Liver (tissue), 9 donors: ENCODE measurements around the gene TCF12. TPM values are rescaled to one million over a fixed set of nuclear protein-coding genes. Genes with fewer than 3 reads are reported as not detected.

Experiments
- DNase-seq: peaks from one replicate; pipeline ENCODE4 v3.0.0-alpha.2; 2017; ENCODE audit warnings: low spot score
- H3K27ac ChIP-seq, 2 donors: one replicate each; pipeline ENCODE4 v1.7.0; 2013; ENCODE audit warnings: inconsistent platforms in 2 of 2, low read length in 2 of 2, control low read depth in 1 of 2, low read depth in 1 of 2, mild to moderate bottlenecking in 1 of 2
- H3K27me3 ChIP-seq, 4 donors: one replicate each; pipeline versions ENCODE4 v1.6.1 to v1.7.0; 2013; ENCODE audit warnings: low read length in 3 of 4, inconsistent platforms in 1 of 4, mild to moderate bottlenecking in 1 of 4, moderate library complexity in 1 of 4; ENCODE audit not compliant: control insufficient read depth in 4 of 4, insufficient read depth in 4 of 4
- H3K36me3 ChIP-seq, 4 donors: one replicate each; pipeline versions ENCODE4 v1.6.1 to v1.7.0; 2013; ENCODE audit warnings: low read length in 3 of 4, mild to moderate bottlenecking in 3 of 4, low read depth in 1 of 4, moderate library complexity in 1 of 4; ENCODE audit not compliant: control insufficient read depth in 4 of 4, insufficient read depth in 3 of 4
- H3K4me1 ChIP-seq, 4 donors: one replicate each; pipeline versions ENCODE4 v1.6.1 to v1.7.0; 2013; ENCODE audit warnings: low read length in 3 of 4, mild to moderate bottlenecking in 3 of 4, moderate library complexity in 1 of 4; ENCODE audit not compliant: control insufficient read depth in 4 of 4, insufficient read depth in 4 of 4
- H3K4me3 ChIP-seq, 3 donors: one replicate each; pipeline versions ENCODE4 v1.6.1 to v1.7.0; 2013; ENCODE audit warnings: low read length in 3 of 3, control low read depth in 1 of 3, low read depth in 1 of 3, mild to moderate bottlenecking in 1 of 3
- H3K9ac ChIP-seq, 2 donors: one replicate each; pipeline ENCODE4 v1.7.0; 2013; ENCODE audit warnings: low read length in 2 of 2, mild to moderate bottlenecking in 2 of 2, moderate library complexity in 2 of 2, control low read depth in 1 of 2, low read depth in 1 of 2
- H3K9me3 ChIP-seq, 4 donors: one replicate each; pipeline versions ENCODE4 v1.6.1 to v1.7.0; 2013; ENCODE audit warnings: low read length in 3 of 4; ENCODE audit not compliant: control insufficient read depth in 4 of 4
- EGR1 ChIP-seq, 2 donors: IDR thresholded peaks; 2 replicates each; pipeline ENCODE4 v1.6.1; 2016 to 2018; ENCODE audit warnings: antibody characterized with exemption in 2 of 2, low read depth in 2 of 2
- FOXA1 ChIP-seq: IDR thresholded peaks from 2 replicates; pipeline ENCODE4 v1.6.1; 2016; ENCODE audit warnings: antibody characterized with exemption
- FOXA2 ChIP-seq: IDR thresholded peaks from 2 replicates; pipeline ENCODE4 v1.6.1; 2016; ENCODE audit warnings: antibody characterized with exemption
- GABPA ChIP-seq, 2 donors: IDR thresholded peaks in 1 of 2; conservative IDR thresholded peaks in 1 of 2; 2 replicates each; pipeline ENCODE4 v1.6.1; 2016; ENCODE audit warnings: antibody characterized with exemption in 2 of 2, mild to moderate bottlenecking in 1 of 2, moderate library complexity in 1 of 2
- HNF4A ChIP-seq, 2 donors: conservative IDR thresholded peaks; 2 replicates each; pipeline ENCODE4 v1.6.1; 2016; ENCODE audit warnings: antibody characterized with exemption in 2 of 2, mild to moderate bottlenecking in 2 of 2
- HNF4G ChIP-seq: IDR thresholded peaks from 2 replicates; pipeline ENCODE4 v1.6.1; 2016; ENCODE audit warnings: antibody characterized with exemption
- JUND ChIP-seq, 2 donors: IDR thresholded peaks; 2 replicates each; pipeline ENCODE4 v1.6.1; 2016; ENCODE audit warnings: antibody characterized with exemption in 2 of 2
- NR2F2 ChIP-seq: IDR thresholded peaks from 2 replicates; pipeline ENCODE4 v1.6.1; 2016; ENCODE audit warnings: antibody characterized with exemption
- RAD21 ChIP-seq, 2 donors: IDR thresholded peaks; 2 replicates each; pipeline ENCODE4 v1.6.1; 2016; ENCODE audit warnings: antibody characterized with exemption in 2 of 2, mild to moderate bottlenecking in 2 of 2
- RXRA ChIP-seq, 2 donors: IDR thresholded peaks; 2 replicates each; pipeline ENCODE4 v1.6.1; 2017 to 2018; ENCODE audit warnings: antibody characterized with exemption in 2 of 2, mild to moderate bottlenecking in 1 of 2
- SP1 ChIP-seq: IDR thresholded peaks from 2 replicates; pipeline ENCODE4 v1.6.1; 2018; ENCODE audit warnings: antibody characterized with exemption, mild to moderate bottlenecking
- TAF1 ChIP-seq: conservative IDR thresholded peaks from 2 replicates; pipeline ENCODE4 v1.6.1; 2016; ENCODE audit warnings: antibody characterized with exemption, mild to moderate bottlenecking
- YY1 ChIP-seq: IDR thresholded peaks from 2 replicates; pipeline ENCODE4 v1.6.1; 2016; ENCODE audit warnings: antibody characterized with exemption, mild to moderate bottlenecking
- WGBS: extraction: QIAGEN DNeasy Blood & Tissue Kit; methylation state at CpG from one replicate; pipeline ENCODE4 v1.1.7; 2013; 5-methylcytosine and 5-hydroxymethylcytosine counted together
- polyA plus RNA-seq, 2 donors: library from polyadenylated mRNA; stranded (reverse) in 1 of 2; unstranded in 1 of 2; fragments of 200-250 nt in 1 of 2; fragments of >200 nt in 1 of 2; fragmentation: Nextera tagmentation in 1 of 2; extraction: Ambion mirVana in 1 of 2; gene quantifications; one replicate each; pipeline versions ENCODE4 v1.2.1 to v1.2.3, GENCODE V29; 2013 to 2015
- total RNA-seq, 2 donors: library from RNA; depleted of rRNA; stranded (reverse); fragments of >200 nt; gene quantifications; one replicate each; pipeline ENCODE4 v1.2.3, GENCODE V29; 2014
- TF ChIP-seq, protein P1 (sequence below): IDR thresholded peaks from 2 replicates; pipeline ENCODE4 v1.6.1; 2016; ENCODE audit warnings: antibody characterized with exemption
- TF ChIP-seq, protein P2 (sequence below): IDR thresholded peaks from 2 replicates; pipeline ENCODE4 v1.6.1; 2016; ENCODE audit warnings: antibody characterized with exemption, mild to moderate bottlenecking
- TF ChIP-seq, protein P3 (sequence below): fragments of 150-350 bp; IDR thresholded peaks from 2 replicates; pipeline ENCODE4 v1.5.1; 2017; ENCODE audit warnings: improper control_type of control experiment, low read depth, low read length; ENCODE audit not compliant: missing input control
- TF ChIP-seq, protein P4 (sequence below): IDR thresholded peaks from 2 replicates; pipeline ENCODE4 v1.6.1; 2016; ENCODE audit warnings: antibody characterized with exemption
- TF ChIP-seq, protein P5 (sequence below): IDR thresholded peaks from 2 replicates; pipeline ENCODE4 v1.6.1; 2016; ENCODE audit warnings: antibody characterized with exemption
- donor health status: healthy.
- donor health status: healthy.
- donor health status: healthy.
- donor health status: healthy.
- donor health status: healthy.

The TCF12 gene
- total and polyA plus RNA-seq, 4 donors, result 8.7 to 38.3 (median 22.3) TPM

DNA sequence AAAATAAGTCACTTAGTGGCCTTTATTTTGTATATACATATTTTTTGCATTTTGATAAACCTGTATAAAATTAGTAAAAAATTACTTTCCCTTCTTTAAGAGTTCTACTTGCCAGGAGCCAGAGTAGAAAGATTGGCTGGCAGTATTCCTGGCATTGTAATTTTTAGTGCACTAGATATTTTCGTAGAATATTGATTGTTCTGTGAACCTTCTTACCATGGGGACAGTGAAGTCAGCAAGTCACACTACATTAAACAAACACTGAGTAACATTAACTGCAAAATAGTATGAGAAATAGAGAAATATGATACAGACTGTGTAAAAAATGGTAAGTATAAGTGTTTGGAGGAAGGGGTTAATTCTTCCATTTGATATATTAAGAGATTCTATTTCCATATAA is 26.0 kb downstream of the TCF12 start:
- Histone ChIP-seq H3K4me1 (peaks cover 0 to 19% (median 5%) of the 10 kb centered on the region in 4 donors), H3K36me3 (no peaks in the 10 kb centered on the region), H3K27ac (no peak overlapping the region), H3K27me3 (no peaks in the 10 kb centered on the region), H3K4me3 (no peak overlapping the region), H3K9me3 (no peaks in the 10 kb centered on the region), H3K9ac (no peak overlapping the region)
- no peak for DNase-seq
- no peak for TF ChIP-seq RXRA (IDR thresholded peaks at IDR 0.05)
- no peak for TF ChIP-seq YY1
- TF ChIP-seq HNF4A (conservative IDR thresholded peaks at IDR 0.05), result no peak
- TF ChIP-seq, protein P1, sequence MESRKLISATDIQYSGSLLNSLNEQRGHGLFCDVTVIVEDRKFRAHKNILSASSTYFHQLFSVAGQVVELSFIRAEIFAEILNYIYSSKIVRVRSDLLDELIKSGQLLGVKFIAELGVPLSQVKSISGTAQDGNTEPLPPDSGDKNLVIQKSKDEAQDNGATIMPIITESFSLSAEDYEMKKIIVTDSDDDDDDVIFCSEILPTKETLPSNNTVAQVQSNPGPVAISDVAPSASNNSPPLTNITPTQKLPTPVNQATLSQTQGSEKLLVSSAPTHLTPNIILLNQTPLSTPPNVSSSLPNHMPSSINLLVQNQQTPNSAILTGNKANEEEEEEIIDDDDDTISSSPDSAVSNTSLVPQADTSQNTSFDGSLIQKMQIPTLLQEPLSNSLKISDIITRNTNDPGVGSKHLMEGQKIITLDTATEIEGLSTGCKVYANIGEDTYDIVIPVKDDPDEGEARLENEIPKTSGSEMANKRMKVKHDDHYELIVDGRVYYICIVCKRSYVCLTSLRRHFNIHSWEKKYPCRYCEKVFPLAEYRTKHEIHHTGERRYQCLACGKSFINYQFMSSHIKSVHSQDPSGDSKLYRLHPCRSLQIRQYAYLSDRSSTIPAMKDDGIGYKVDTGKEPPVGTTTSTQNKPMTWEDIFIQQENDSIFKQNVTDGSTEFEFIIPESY, result no peak
- TF ChIP-seq NR2F2, result no peak
- TF ChIP-seq, protein P2, sequence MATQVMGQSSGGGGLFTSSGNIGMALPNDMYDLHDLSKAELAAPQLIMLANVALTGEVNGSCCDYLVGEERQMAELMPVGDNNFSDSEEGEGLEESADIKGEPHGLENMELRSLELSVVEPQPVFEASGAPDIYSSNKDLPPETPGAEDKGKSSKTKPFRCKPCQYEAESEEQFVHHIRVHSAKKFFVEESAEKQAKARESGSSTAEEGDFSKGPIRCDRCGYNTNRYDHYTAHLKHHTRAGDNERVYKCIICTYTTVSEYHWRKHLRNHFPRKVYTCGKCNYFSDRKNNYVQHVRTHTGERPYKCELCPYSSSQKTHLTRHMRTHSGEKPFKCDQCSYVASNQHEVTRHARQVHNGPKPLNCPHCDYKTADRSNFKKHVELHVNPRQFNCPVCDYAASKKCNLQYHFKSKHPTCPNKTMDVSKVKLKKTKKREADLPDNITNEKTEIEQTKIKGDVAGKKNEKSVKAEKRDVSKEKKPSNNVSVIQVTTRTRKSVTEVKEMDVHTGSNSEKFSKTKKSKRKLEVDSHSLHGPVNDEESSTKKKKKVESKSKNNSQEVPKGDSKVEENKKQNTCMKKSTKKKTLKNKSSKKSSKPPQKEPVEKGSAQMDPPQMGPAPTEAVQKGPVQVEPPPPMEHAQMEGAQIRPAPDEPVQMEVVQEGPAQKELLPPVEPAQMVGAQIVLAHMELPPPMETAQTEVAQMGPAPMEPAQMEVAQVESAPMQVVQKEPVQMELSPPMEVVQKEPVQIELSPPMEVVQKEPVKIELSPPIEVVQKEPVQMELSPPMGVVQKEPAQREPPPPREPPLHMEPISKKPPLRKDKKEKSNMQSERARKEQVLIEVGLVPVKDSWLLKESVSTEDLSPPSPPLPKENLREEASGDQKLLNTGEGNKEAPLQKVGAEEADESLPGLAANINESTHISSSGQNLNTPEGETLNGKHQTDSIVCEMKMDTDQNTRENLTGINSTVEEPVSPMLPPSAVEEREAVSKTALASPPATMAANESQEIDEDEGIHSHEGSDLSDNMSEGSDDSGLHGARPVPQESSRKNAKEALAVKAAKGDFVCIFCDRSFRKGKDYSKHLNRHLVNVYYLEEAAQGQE, result no peak
- TF ChIP-seq, protein P3, sequence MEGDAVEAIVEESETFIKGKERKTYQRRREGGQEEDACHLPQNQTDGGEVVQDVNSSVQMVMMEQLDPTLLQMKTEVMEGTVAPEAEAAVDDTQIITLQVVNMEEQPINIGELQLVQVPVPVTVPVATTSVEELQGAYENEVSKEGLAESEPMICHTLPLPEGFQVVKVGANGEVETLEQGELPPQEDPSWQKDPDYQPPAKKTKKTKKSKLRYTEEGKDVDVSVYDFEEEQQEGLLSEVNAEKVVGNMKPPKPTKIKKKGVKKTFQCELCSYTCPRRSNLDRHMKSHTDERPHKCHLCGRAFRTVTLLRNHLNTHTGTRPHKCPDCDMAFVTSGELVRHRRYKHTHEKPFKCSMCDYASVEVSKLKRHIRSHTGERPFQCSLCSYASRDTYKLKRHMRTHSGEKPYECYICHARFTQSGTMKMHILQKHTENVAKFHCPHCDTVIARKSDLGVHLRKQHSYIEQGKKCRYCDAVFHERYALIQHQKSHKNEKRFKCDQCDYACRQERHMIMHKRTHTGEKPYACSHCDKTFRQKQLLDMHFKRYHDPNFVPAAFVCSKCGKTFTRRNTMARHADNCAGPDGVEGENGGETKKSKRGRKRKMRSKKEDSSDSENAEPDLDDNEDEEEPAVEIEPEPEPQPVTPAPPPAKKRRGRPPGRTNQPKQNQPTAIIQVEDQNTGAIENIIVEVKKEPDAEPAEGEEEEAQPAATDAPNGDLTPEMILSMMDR, result no peak
- TF ChIP-seq RAD21 (IDR thresholded peaks at IDR 0.05), result no peak
- TF ChIP-seq TAF1, result no peak
- TF ChIP-seq FOXA2, result no peak
- no peak for TF ChIP-seq FOXA1
- no peak for TF ChIP-seq EGR1 (IDR thresholded peaks at IDR 0.05; ENCODE audit: low read depth in 2 of 2)
- no peak for TF ChIP-seq JUND (IDR thresholded peaks at IDR 0.05)
- TF ChIP-seq, protein P4, sequence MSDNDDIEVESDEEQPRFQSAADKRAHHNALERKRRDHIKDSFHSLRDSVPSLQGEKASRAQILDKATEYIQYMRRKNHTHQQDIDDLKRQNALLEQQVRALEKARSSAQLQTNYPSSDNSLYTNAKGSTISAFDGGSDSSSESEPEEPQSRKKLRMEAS, result no peak
- 35% methylated on average over 1 of the region's 1 CpG for WGBS

DNA sequence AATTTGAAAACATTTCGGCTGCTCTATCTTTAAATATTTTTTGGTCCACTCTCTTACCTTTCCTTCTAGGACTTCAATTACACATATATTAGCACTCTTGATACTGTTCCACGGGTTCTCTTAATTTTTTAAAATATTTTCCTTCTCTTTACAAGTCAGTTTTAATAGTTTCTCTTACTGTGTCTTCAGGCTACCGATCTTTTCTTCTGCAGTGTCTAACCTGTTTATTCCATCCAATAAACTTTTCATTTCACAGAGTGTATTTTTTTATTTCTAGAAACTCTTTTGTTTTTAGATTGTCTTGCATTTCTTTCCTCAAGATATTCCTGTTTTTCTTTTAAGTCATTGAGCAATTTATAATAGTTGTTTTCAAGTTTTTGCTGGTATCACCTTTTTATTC is 27.7 kb downstream of the TCF12 start:
- TF ChIP-seq, protein P4, result no peak
- TF ChIP-seq TAF1 (no peak), FOXA2 (no peak), GABPA (IDR thresholded peaks at IDR 0.05 in 1 of 2, conservative IDR thresholded peaks at IDR 0.05 in 1 of 2) (no peak), SP1 (no peak), HNF4A (conservative IDR thresholded peaks at IDR 0.05) (no peak), RAD21 (IDR thresholded peaks at IDR 0.05) (no peak), JUND (IDR thresholded peaks at IDR 0.05) (no peak), FOXA1 (no peak), HNF4G (no peak)
- TF ChIP-seq, protein P1, result no peak
- TF ChIP-seq, protein P5, sequence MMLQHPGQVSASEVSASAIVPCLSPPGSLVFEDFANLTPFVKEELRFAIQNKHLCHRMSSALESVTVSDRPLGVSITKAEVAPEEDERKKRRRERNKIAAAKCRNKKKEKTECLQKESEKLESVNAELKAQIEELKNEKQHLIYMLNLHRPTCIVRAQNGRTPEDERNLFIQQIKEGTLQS, result no peak
- TF ChIP-seq, protein P2, result no peak
- Histone ChIP-seq H3K4me1 (peaks cover 0 to 13% (median 5%) of the 10 kb centered on the region in 4 donors), H3K36me3 (no peaks in the 10 kb centered on the region), H3K27me3 (no peaks in the 10 kb centered on the region), H3K27ac (no peak overlapping the region), H3K4me3 (no peak overlapping the region), H3K9ac (no peak overlapping the region), H3K9me3 (no peaks in the 10 kb centered on the region)
- WGBS, result 97% methylated on average over 3 of the region's 3 CpGs
- no peak for DNase-seq
